ENCODE results near the gene MGAT4B. TPM values are rescaled to one million over a fixed set of nuclear protein-coding genes. Genes with fewer than 3 reads are reported as not detected.
A peak's percentile ranks its signal among the peaks of the same experiment; 100 is the strongest.

MGAT4B gene
- total RNA-seq, 1 donor from 2014 or later, result 71.7 TPM

DNA sequence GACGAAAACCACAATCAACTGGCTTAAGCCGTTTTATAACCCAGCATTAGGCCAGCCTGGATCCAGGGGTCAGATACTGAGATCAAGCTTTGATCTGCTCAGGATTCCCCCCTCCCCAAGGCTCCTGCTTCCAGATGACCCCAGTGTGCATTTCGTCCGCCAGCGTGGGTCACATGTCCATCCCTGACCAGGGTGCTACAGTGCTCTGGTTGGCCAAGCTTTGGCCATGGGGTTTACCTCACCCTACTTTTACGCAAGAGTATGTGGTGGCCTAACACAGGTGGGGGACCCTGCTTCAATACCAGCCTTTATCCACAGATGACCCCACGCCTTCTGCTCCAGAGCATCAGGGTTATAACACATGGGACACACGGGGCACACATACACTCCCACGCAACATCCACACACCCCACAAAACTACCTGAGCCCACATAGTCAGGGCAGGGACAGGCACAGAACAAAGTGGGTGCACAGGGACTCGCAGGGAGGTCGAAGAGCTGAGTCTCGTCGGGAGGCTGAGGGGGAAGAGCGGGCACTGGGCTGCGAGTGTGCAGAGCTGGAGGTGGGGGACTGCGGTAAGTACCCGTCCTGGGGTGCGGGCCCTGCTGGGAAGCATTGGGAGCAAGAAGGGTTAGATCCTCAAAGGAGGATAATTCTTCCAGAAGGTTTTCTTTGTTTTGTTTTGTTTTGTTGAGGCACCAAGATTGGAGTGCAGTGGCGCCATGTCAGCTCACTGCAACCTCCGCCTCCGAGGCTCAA lies 9.0 kb upstream of the MGAT4B start:
- ATAC-seq (no peak), DNase-seq (ENCODE audit: low spot score) (no peak)
- intact Hi-C loops (cut with DNase I), result no loop called here

GRCh38 chr5:179814090-179814489 lies 7.4 kb upstream of the MGAT4B start:
- intact Hi-C loops (cut with DNase I), result no loop called here
- ATAC-seq, result no peak
- no peak for DNase-seq (ENCODE audit: low spot score)

DNA sequence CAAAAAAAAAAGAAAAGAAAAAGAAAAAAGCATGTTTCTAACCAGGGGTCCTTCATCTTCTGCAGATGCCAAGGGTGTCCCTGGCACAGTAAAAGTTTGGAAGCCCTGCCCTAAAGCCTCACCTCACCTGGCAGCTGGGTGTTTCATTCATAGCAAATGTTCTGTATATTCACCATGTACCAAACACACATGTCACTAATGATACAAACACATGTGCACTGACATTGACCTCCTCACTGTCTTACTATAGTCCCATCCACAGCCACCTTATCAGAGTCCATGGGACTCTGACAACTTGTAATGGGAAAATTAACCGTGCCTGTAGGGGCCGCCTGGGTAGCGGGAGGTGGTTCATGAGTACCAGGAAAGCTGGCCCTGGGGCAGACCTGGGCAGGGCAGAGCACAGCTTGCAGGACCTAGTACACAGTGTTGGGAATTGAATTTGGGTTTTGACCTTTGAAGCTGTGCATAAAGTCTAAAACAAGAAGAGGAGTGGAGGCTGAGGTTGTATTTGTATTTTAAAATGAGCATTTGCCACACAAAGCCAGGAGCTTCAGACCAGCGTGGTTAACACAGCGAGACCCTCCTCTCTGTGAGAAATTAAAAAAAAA lies 6.4 kb upstream of the MGAT4B start:
- intact Hi-C loops (cut with DNase I), result no loop called here
- no peak for ATAC-seq
- DNase-seq (ENCODE audit: low spot score), result no peak

DNA sequence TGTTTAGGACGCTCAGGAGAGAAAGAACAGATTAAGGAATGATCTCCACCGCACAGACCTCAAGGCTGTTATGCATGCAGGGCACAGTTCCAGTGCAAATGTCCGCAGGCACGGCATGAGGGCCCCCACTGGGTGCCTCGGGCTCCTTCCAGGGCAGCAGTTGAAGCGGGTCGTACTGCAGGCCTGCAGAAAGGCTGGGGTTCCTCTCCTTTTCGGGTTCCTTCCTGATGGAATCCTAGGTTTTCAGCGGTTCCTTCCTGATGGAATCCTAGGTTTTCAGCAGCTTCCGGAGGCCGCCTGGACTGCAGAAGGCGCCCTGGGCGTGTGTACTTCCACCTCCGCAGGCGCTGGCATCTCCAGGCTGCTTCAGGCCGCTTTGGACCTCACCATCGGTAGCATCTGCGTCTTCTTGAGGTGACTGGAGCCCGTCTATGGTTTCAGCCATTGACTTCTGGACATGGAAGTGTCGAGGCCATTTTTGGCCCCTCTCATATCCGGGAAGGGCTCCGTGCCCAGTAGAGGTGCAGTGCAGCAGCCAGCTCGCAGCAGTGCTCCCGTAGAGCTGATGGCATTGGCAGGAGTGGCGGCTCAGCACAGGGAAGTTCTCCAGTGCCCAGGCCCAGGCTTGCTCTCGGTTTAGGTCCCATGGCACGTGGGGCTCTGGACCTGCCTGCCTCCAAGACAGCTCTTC lies 5.6 kb upstream of the MGAT4B start:
- no peak for DNase-seq (ENCODE audit: low spot score)
- intact Hi-C loops (cut with DNase I), result no loop called here
- no peak for ATAC-seq

GRCh38 chr5:179805529-179806249 lies 977 bp downstream of the MGAT4B start:
- DNase-seq (ENCODE audit: low spot score), result peak; percentile 71
- intact Hi-C loops (cut with DNase I), result no loop called here
- peak; percentile 15 for ATAC-seq

DNA sequence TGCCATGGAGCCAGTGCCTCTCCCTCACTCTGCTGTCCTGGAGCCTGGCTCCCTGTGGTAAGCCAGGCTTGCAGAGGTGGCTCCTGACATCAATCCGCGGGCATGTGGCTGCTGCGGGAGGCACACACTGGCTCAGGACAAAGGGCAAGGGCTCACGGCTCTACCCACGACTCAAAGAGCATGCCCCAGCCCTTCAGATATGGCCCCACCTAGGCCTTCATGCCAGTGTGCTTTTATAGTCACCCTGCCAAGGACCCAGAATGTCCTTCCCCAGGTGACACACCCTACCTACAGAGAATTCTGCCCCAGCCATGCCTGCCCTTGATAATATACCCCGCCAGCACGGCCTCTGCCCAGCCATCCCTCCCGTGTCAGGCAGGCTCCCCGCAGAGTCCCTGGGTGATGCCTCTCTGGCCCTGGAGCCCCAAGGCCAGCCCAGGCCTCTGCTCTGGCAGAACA lies 1.6 kb downstream of the MGAT4B start:
- intact Hi-C loops (cut with DNase I), result no loop called here
- ATAC-seq (no peak), DNase-seq (ENCODE audit: low spot score) (no peak)

DNA sequence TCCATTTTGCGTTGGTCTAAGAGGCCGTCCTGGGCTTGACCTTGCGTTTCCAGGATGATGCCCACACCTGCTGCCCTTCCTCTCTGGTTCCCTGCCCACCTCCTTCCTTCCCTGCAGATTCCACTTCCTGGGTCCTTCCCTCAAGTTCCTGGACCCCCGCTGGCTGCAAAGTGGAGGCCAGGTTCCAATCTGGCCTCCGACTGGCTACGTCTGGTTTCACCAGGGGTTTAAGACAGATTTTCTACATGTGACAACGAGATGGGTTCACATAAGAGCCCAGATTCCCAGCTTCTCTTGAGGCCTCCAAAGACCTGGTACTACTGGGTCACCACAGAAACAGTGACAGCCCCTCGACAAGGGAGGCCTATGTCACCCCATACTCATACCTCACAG lies 2.1 kb downstream of the MGAT4B start:
- DNase-seq (ENCODE audit: low spot score) (no peak), ATAC-seq (no peak)
- intact Hi-C loops (cut with DNase I), result no loop called here

- ATAC-seq, result no peak
Measured at GRCh38 chr5:179803651-179804554, 2.8 kb downstream of the MGAT4B start.

GRCh38 chr5:179802950-179803562 lies 3.6 kb downstream of the MGAT4B start:
- no peak for ATAC-seq
- no peak for DNase-seq (ENCODE audit: low spot score)
- intact Hi-C loops (cut with DNase I), result no loop called here

More at GRCh38 chr5:179803651-179804554, 2.8 kb downstream of the MGAT4B start:
- intact Hi-C loops (cut with DNase I), result no loop called here
- no peak for DNase-seq (ENCODE audit: low spot score)

GRCh38 chr5:179802207-179802883 lies 4.3 kb downstream of the MGAT4B start:
- DNase-seq (ENCODE audit: low spot score) (no peak), ATAC-seq (no peak)
- intact Hi-C loops (cut with DNase I), result no loop called here

GRCh38 chr5:179801304-179802206 lies 5.1 kb downstream of the MGAT4B start:
- ATAC-seq (peak; percentile 53), DNase-seq (ENCODE audit: low spot score) (peak; percentile 88)
- intact Hi-C loops (cut with DNase I), result no loop called here

DNA sequence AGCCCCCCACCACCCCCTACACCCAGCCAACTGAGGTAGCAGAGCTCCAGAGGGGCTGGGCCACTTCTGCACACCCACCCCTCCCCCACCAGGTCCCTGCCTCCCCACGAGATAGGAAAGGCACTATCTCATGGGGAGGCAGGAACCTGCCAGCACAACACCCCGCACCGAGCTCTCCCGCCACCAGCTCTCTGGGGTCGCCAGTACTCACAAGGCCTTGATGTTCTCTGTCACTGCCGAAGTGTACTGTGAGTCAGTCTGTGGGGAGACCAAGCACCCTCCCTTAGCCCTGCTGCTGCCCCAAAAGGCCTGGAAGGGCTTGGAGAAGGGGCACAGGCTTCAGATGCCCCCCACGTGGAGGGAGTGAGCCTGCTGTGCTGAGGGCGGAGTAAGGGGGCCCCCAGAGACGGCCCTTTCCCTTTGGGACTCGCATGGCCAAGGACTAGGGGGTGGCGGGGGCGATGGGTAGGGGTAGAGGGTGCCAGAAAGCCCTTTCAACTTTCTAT lies 5.9 kb downstream of the MGAT4B start:
- ATAC-seq, result no peak
- intact Hi-C loops (cut with DNase I), result no loop called here

DNA sequence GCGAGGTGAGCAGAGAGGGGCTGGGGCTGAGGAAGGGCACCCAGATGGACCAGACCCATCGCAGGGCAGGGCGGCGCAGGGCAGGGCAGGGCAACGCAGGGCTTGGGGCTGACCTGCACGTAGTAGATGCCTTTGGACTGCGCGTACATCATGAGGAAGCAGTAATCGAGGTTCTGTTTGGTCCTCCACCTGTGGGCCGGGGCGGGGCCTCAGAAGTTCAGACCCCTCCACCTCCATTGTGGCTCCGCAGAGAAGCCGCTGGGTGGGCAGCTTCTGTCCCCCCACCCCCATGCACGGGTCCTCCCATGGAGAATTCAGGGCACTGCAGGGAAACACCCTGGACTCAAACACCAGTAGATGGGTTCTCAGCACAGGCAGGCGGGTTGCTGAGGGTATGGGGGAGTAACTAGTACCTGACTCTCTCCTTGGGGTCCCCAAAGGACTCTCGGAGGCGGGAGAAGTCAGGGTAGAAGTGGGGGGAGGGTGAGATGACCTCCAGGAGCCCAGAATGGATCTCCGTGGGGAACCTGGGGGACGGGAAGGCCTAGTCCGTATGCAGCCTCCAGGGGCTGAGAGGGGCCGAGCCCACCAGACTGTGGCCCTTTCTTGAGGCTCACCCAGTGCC lies 6.5 kb downstream of the MGAT4B start:
- intact Hi-C loops (cut with DNase I), result no loop called here
- no peak for ATAC-seq
- no peak for DNase-seq (ENCODE audit: low spot score)

More for the DNA sequence above, 5.9 kb downstream of the MGAT4B start:
- no peak for DNase-seq (ENCODE audit: low spot score)

DNA sequence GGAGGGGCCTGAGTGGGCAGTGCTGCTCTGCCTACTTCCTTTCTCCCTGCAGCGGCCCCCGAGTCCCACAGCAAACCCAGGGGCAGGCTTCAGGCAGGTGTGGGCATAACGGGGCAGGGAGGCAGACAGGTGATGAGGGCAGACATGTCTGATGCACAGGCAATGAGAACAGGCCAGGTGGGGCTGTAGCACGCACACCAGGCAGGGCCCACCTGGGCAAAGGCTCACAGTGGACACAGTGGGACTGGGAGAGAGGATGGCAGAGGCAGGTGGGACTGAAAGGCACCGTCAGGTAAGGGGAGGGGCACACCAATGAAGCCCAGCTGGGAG lies 7.1 kb downstream of the MGAT4B start:
- DNase-seq (ENCODE audit: low spot score) (no peak), ATAC-seq (no peak)
- intact Hi-C loops (cut with DNase I), result no loop called here

DNA sequence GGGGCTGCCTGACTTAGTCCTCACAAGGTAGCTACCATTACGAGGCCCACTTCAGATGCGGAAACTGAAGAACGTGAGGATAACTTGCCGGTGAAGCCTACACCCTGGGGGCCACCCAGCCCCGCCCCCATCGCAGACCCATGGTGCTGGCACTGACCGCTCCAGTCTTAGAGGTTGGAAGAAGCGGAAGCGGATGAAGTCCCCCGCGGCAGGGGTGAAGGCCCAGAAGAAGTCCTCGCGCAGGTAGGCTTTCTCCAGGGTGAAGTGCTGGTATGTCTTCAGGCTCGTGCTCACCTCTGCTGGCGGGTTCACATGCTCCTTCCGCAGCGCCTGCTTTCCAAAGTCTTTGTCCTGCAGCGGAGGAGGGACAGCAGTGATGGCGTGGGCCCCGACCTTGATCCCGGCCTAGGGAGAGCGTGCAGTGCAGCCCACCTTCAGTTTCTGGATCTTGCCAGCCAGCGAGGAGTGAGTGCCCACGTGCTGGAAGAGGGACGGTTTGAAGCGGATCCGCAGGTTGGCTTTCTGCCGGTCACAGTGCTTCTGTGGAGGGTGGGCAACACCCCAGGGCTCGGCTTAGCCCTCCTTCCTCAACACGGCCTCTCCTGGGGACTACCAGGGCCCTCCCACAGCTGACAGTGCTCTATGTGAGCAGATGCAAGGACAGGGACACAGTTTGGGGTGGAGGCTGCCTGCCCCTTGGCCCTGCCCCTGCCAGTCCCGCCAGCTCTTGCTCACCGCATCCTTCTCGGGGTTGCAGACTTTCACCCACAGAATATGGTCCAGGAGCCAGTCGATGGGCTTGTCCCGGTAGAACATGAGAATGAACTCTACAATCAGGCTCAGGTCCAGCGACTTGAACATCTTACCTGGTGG lies 7.7 kb downstream of the MGAT4B start:
- ATAC-seq (no peak), DNase-seq (ENCODE audit: low spot score) (no peak)
- intact Hi-C loops (cut with DNase I), result no loop called here
